ENCODE measurements around the gene NOVA1.

NOVA1 gene

GRCh38 chr14:26593357-26593756 lies 4.5 kb downstream of the NOVA1 start:
- peak overlapping the region; percentile 77 for H3K4me3 ChIP-seq (replicated peaks; ENCODE audit: low read depth, low read length)
- DNase-seq (ENCODE audit: low read depth), result no peak
- TF ChIP-seq, protein P1, sequence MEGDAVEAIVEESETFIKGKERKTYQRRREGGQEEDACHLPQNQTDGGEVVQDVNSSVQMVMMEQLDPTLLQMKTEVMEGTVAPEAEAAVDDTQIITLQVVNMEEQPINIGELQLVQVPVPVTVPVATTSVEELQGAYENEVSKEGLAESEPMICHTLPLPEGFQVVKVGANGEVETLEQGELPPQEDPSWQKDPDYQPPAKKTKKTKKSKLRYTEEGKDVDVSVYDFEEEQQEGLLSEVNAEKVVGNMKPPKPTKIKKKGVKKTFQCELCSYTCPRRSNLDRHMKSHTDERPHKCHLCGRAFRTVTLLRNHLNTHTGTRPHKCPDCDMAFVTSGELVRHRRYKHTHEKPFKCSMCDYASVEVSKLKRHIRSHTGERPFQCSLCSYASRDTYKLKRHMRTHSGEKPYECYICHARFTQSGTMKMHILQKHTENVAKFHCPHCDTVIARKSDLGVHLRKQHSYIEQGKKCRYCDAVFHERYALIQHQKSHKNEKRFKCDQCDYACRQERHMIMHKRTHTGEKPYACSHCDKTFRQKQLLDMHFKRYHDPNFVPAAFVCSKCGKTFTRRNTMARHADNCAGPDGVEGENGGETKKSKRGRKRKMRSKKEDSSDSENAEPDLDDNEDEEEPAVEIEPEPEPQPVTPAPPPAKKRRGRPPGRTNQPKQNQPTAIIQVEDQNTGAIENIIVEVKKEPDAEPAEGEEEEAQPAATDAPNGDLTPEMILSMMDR (IDR thresholded peaks at IDR 0.05; ENCODE audit: low read length, missing control alignments), result no peak

DNA sequence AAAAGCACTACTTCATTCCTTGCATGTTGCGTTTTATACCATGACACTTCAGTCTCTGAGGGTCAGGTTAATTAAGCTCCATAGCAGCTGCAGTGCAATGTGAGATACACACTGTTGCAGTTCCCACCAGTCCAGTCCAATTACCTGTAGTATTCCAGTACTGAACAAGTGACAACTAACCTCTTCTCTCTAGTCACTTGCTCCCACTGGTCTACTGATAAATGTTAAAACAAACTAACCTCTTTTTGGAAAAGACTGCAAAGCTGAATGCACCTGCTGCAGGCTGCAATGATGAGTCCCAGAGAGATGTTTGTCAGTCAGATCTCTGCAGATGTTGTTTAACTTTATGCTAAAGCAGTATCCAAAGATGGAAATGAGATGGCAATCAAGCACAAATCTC lies 7.9 kb downstream of the NOVA1 start:
- TF ChIP-seq, protein P1 (IDR thresholded peaks at IDR 0.05; ENCODE audit: low read length, missing control alignments), result no peak
- no peak for DNase-seq (ENCODE audit: low read depth)
- H3K4me3 ChIP-seq (replicated peaks; ENCODE audit: low read depth, low read length), result no peak overlapping the region

GRCh38 chr14:26577711-26578110 lies 20.1 kb downstream of the NOVA1 start:
- TF ChIP-seq, protein P1 (IDR thresholded peaks at IDR 0.05; ENCODE audit: low read length, missing control alignments), result no peak
- no peak for DNase-seq (ENCODE audit: low read depth)
- no peak overlapping the region for H3K4me3 ChIP-seq (replicated peaks; ENCODE audit: low read depth, low read length)

- H3K4me3 ChIP-seq (replicated peaks; ENCODE audit: low read depth, low read length), result no peak overlapping the region
- TF ChIP-seq, protein P1 (IDR thresholded peaks at IDR 0.05; ENCODE audit: low read length, missing control alignments), result no peak
These were observed 43.6 kb downstream of the NOVA1 start for GRCh38 chr14:26554069-26554772.

GRCh38 chr14:26549571-26549970 lies 48.3 kb downstream of the NOVA1 start:
- DNase-seq (ENCODE audit: low read depth), result no peak
- H3K4me3 ChIP-seq (replicated peaks; ENCODE audit: low read depth, low read length), result no peak overlapping the region
- TF ChIP-seq, protein P1 (IDR thresholded peaks at IDR 0.05; ENCODE audit: low read length, missing control alignments), result no peak

More at GRCh38 chr14:26554069-26554772, 43.6 kb downstream of the NOVA1 start:
- no peak for DNase-seq (ENCODE audit: low read depth)

- TF ChIP-seq, protein P1 (IDR thresholded peaks at IDR 0.05; ENCODE audit: low read length, missing control alignments), result no peak
- no peak overlapping the region for H3K4me3 ChIP-seq (replicated peaks; ENCODE audit: low read depth, low read length)
- peak; percentile 14 for DNase-seq (ENCODE audit: low read depth)
These were observed 49.4 kb downstream of the NOVA1 start for GRCh38 chr14:26548406-26548805.

DNA sequence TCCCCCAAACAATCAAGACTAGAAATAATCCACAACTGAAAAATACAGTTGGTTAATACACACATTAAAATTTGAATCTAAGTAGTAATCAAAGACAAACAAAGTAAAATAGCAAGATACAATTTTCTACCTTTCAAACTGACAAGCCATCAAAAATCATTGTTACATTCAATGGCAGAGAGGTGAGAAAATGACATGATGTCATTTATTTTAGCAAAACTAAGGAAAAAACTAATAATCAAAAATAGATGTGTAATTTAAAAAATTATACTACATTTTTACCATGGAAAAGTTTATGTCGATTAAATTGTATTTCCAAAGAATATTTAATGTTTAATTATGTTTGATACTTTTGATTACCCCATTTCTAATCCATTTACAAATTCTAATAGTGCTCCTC lies 59.7 kb downstream of the NOVA1 start:
- TF ChIP-seq, protein P1 (IDR thresholded peaks at IDR 0.05; ENCODE audit: low read length, missing control alignments), result no peak
- no peak overlapping the region for H3K4me3 ChIP-seq (replicated peaks; ENCODE audit: low read depth, low read length)
- no peak for DNase-seq (ENCODE audit: low read depth)
